GM12878 (cell line): ENCODE results near the gene TMEM18. TPM values are rescaled to one million over a fixed set of nuclear protein-coding genes. Genes with fewer than 3 reads are reported as not detected.
A peak's percentile ranks its signal among the peaks of the same experiment; 100 is the strongest.

Experiments used
- BACH1 ChIP-seq: fragments of 450-650 bp; IDR thresholded peaks from 2 replicates; pipeline ENCODE4 v1.6.1; 2017; ENCODE audit warnings: mild to moderate bottlenecking, borderline replicate concordance
- CHD2 ChIP-seq: IDR thresholded peaks from 2 replicates; pipeline ENCODE4 v1.6.1; 2011; ENCODE audit warnings: low read depth, low read length, improper control_type of control experiment, borderline replicate concordance
- DPF2 ChIP-seq: fragments of 450-650 bp; IDR thresholded peaks from 2 replicates; pipeline ENCODE4 v1.6.1; 2017; ENCODE audit warnings: mild to moderate bottlenecking
- GABPA ChIP-seq: IDR thresholded peaks from 2 replicates; pipeline ENCODE4 v1.6.1; 2014; ENCODE audit warnings: antibody characterized with exemption, low read depth, mild to moderate bottlenecking, inconsistent platforms
- IKZF1 ChIP-seq: fragments of 450-650 bp; conservative IDR thresholded peaks from 2 replicates; pipeline ENCODE4 v1.6.1; 2017; ENCODE audit warnings: antibody characterized with exemption, mild to moderate bottlenecking
- IRF4 ChIP-seq: IDR thresholded peaks from 2 replicates; pipeline ENCODE4 v1.6.1; 2011; ENCODE audit warnings: low read depth, low read length
- MTA2 ChIP-seq: fragments of 450-650 bp; IDR thresholded peaks from 2 replicates; pipeline ENCODE4 v1.6.1; 2016; ENCODE audit warnings: low read depth, mild to moderate bottlenecking, moderate library complexity
- NBN ChIP-seq: fragments of 450-650 bp; IDR thresholded peaks from 2 replicates; pipeline ENCODE4 v1.6.1; 2016
- PAX8 ChIP-seq: fragments of 450-650 bp; IDR thresholded peaks from 2 replicates; pipeline ENCODE4 v1.6.1; 2017; ENCODE audit warnings: mild to moderate bottlenecking, moderate library complexity
- PRDM15 ChIP-seq: fragments of 450-650 bp; formaldehyde crosslinking; IDR thresholded peaks from 2 replicates; pipeline ENCODE4 v1.4.0; 2020; ENCODE audit warnings: mild to moderate bottlenecking, moderate library complexity
- RB1 ChIP-seq: fragments of 450-650 bp; formaldehyde crosslinking; IDR thresholded peaks from 2 replicates; pipeline ENCODE4 v1.6.1; 2017; ENCODE audit warnings: mild to moderate bottlenecking, borderline replicate concordance
- RCOR1 ChIP-seq: conservative IDR thresholded peaks from 2 replicates; pipeline ENCODE4 v1.6.1; 2012; ENCODE audit warnings: low read depth, low read length, improper control_type of control experiment
- TAF1 ChIP-seq: IDR thresholded peaks from 2 replicates; pipeline ENCODE4 v1.6.1; 2011; ENCODE audit warnings: mild to moderate bottlenecking, low read depth, low read length, borderline replicate concordance
- TARDBP ChIP-seq: IDR thresholded peaks from 2 replicates; pipeline ENCODE4 v1.6.1; 2016; ENCODE audit warnings: borderline replicate concordance
- ZBED1 ChIP-seq: IDR thresholded peaks from 2 replicates; pipeline ENCODE4 v1.6.1; 2016; ENCODE audit warnings: borderline replicate concordance
- ZNF217 ChIP-seq: fragments of 450-650 bp; IDR thresholded peaks from 2 replicates; pipeline ENCODE4 v1.6.1; 2017; ENCODE audit warnings: antibody characterized with exemption, mild to moderate bottlenecking
- ZNF274 ChIP-seq: IDR thresholded peaks from one replicate; pipeline ENCODE4 v1.8.0; 2011; ENCODE audit not compliant: insufficient read length, insufficient read depth
- ZNF384 ChIP-seq: IDR thresholded peaks from 2 replicates; pipeline ENCODE4 v1.6.1; 2012; ENCODE audit warnings: low read depth, mild to moderate bottlenecking, low read length, improper control_type of control experiment, borderline replicate concordance
- ZNF622 ChIP-seq: fragments of 450-650 bp; IDR thresholded peaks from 2 replicates; pipeline ENCODE4 v1.6.1; 2017; ENCODE audit warnings: mild to moderate bottlenecking, inconsistent platforms
- ZZZ3 ChIP-seq: IDR thresholded peaks from 2 replicates; pipeline ENCODE4 v1.6.1; 2011; ENCODE audit warnings: low read depth; ENCODE audit not compliant: control insufficient read depth, insufficient read length
- polyA plus RNA-seq, 11 experiments: library from polyadenylated mRNA; depleted of rRNA in 4 of 11; unstranded in 6 of 11; stranded (reverse) in 5 of 11; fragments of >200 nt; fragmentation: Nextera tagmentation in 4 of 11; fragmentation: Illumina TruSeq in 1 of 11; extraction: Ambion mirVana in 4 of 11; extraction: Trizol in 1 of 11; gene quantifications; 1 replicate in 1 of 11; 2 replicates in 10 of 11; pipeline versions ENCODE4 v1.2.1 to v1.2.3, GENCODE V29; 2011 to 2016; ENCODE audit warnings: inconsistent platforms in 2 of 11, missing spikeins in 2 of 11, low read depth in 1 of 11
- total RNA-seq, 4 experiments: library from RNA; depleted of rRNA in 3 of 4; stranded (reverse); fragments of >200 nt in 3 of 4; fragmentation: Illumina TruSeq in 1 of 4; extraction: Trizol in 1 of 4; gene quantifications; 2 replicates each; pipeline versions ENCODE4 v1.2.1 to v1.2.3, GENCODE V29; 2013 to 2021

Gene TMEM18
- total and polyA plus RNA-seq, 10 of the 15 experiments (the other 5 are each of a cell fraction or from before 2014, with no cell fraction given) = 11.2 to 56.3 (median 26.0) TPM

- no peak for TF ChIP-seq PAX8
- TF ChIP-seq TAF1 = no peak
- no peak for TF ChIP-seq RCOR1
- TF ChIP-seq BACH1 = no peak
- peak; percentile 25; the same call in 1 of the 2 replicates for TF ChIP-seq IKZF1
- no peak for TF ChIP-seq ZNF217
- no peak for TF ChIP-seq ZNF622
- no peak for TF ChIP-seq ZNF384
- no peak for TF ChIP-seq PRDM15 (CRISPR knock-in tag)
- TF ChIP-seq IRF4 = no peak
- TF ChIP-seq GABPA = no peak
- no peak for TF ChIP-seq NBN
- TF ChIP-seq DPF2 = 0 out of 2 replicates have a peak, but pooled peaks have one; percentile 35
- no peak for TF ChIP-seq TARDBP
- TF ChIP-seq ZBED1 = no peak
- no peak for TF ChIP-seq ZZZ3
- TF ChIP-seq RB1 = no peak
- no peak for TF ChIP-seq ZNF274
- TF ChIP-seq MTA2 = peak; percentile 50; the same call in 1 of the 2 replicates
- TF ChIP-seq CHD2 = no peak
These were observed 19.3 kb upstream of the TMEM18 start (continued) for GRCh38 chr2:696463-696862.
